Type B pancreatic cell (in vitro differentiated cells): ENCODE data around the gene ENC1. TPM values are rescaled to one million over a fixed set of nuclear protein-coding genes. Genes with fewer than 3 reads are reported as not detected.

Source experiments
- DNase-seq: peaks from one replicate; pipeline ENCODE4 v3.0.0; 2021; ENCODE audit warnings: mixed read lengths; ENCODE audit not compliant: unreplicated experiment; ENCODE audit errors: extremely low spot score
- H3K27ac Mint-ChIP-seq: 2 replicates; pipeline ENCODE4 v1.8.0; 2021; ENCODE audit warnings: mild to moderate bottlenecking, mixed read lengths
- H3K27me3 Mint-ChIP-seq: 2 replicates; pipeline ENCODE4 v1.8.0; 2021; ENCODE audit warnings: mixed read lengths
- H3K36me3 Mint-ChIP-seq: 2 replicates; pipeline ENCODE4 v1.8.0; 2021; ENCODE audit warnings: mixed read lengths
- H3K4me1 Mint-ChIP-seq: one replicate; pipeline ENCODE4 v1.8.0; 2021; ENCODE audit warnings: mixed read lengths; ENCODE audit not compliant: unreplicated experiment
- H3K4me3 Mint-ChIP-seq: 2 replicates; pipeline ENCODE4 v1.8.0; 2021; ENCODE audit warnings: mild to moderate bottlenecking, mixed read lengths
- H3K9me3 Mint-ChIP-seq: 2 replicates; pipeline ENCODE4 v1.8.0; 2021; ENCODE audit warnings: mixed read lengths
- total RNA-seq: library from RNA; stranded (reverse); gene quantifications from 2 replicates; pipeline ENCODE4 v1.2.1, GENCODE V29; 2021; ENCODE audit warnings: low replicate concordance
- TF ChIP-seq, protein P1 (sequence below): fragments of 200-600 bp; sonication (generic); conservative IDR thresholded peaks from 2 replicates; pipeline ENCODE4 v1.5.0; 2021; ENCODE audit warnings: antibody characterized with exemption, mild to moderate bottlenecking

The ENC1 gene
- total RNA-seq, 1 donor from 2014 or later, result 83.2 TPM

GRCh38 chr5:74638970-74639806 is 1.3 kb downstream of the ENC1 start:
- Mint-ChIP-seq H3K27me3 (peaks cover 3% of the 10 kb centered on the region), H3K36me3 (peaks cover 29% of the 10 kb centered on the region), H3K9me3 (no peaks in the 10 kb centered on the region), H3K4me3 (peak overlapping the region; percentile 95), H3K27ac (peak overlapping the region; percentile 93), H3K4me1 (peaks cover 55% of the 10 kb centered on the region)
- TF ChIP-seq, protein P1, sequence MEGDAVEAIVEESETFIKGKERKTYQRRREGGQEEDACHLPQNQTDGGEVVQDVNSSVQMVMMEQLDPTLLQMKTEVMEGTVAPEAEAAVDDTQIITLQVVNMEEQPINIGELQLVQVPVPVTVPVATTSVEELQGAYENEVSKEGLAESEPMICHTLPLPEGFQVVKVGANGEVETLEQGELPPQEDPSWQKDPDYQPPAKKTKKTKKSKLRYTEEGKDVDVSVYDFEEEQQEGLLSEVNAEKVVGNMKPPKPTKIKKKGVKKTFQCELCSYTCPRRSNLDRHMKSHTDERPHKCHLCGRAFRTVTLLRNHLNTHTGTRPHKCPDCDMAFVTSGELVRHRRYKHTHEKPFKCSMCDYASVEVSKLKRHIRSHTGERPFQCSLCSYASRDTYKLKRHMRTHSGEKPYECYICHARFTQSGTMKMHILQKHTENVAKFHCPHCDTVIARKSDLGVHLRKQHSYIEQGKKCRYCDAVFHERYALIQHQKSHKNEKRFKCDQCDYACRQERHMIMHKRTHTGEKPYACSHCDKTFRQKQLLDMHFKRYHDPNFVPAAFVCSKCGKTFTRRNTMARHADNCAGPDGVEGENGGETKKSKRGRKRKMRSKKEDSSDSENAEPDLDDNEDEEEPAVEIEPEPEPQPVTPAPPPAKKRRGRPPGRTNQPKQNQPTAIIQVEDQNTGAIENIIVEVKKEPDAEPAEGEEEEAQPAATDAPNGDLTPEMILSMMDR, result no peak
- no peak for DNase-seq

DNA sequence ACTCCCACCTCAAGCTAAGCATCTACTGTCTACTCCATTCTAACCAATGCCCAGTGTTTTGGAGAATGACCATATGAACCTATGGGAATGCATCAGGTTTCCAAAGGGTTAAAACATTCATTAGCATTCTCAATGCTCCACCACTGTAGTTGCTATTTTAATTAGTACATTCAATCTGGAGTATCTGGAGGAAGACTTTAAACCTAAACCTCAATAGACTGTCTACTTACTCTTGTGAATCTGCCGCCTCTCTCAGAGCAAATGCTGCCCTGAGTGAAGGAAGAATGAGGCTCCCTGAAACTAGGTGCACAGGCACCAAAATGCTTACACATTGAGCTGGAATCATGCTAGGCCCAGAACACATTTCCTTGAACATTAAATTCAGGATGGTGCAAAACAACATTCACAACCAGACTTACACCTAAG is 2.0 kb downstream of the ENC1 start:
- no peak for DNase-seq
- H3K36me3 Mint-ChIP-seq, result peaks cover 32% of the 10 kb centered on the region
- H3K27me3 Mint-ChIP-seq, result peaks cover 3% of the 10 kb centered on the region
- H3K27ac Mint-ChIP-seq, result peak overlapping the region; percentile 93
- TF ChIP-seq, protein P1, result no peak
- peak overlapping the region; percentile 95 for H3K4me3 Mint-ChIP-seq
- H3K9me3 Mint-ChIP-seq, result no peaks in the 10 kb centered on the region
- H3K4me1 Mint-ChIP-seq, result peaks cover 58% of the 10 kb centered on the region

DNA sequence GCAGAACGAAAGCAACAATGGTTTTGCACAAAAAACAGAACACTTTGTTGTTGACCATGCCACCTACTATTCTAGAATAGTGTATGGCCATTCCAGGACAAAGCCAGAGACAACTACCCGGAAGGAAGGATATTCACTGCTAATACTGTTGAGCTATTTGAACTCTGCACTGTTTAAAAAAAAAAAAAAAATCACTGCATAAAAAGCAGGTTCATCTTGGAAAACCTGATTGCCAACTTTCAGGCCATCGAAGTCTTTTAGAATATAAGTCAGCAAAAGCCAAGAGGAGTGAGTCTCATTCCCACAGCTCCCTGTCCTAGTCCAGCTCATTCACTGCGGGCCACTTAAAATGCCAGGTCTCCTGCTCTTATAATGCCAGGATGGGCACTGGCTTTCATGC is 4.0 kb downstream of the ENC1 start:
- H3K27ac Mint-ChIP-seq, result peak overlapping the region; percentile 88
- peaks cover 46% of the 10 kb centered on the region for H3K36me3 Mint-ChIP-seq
- H3K27me3 Mint-ChIP-seq, result no peaks in the 10 kb centered on the region
- H3K4me3 Mint-ChIP-seq, result peak overlapping the region; percentile 95
- peaks cover 55% of the 10 kb centered on the region for H3K4me1 Mint-ChIP-seq
- TF ChIP-seq, protein P1, result no peak
- peaks cover 4% of the 10 kb centered on the region for H3K9me3 Mint-ChIP-seq
- no peak for DNase-seq

DNA sequence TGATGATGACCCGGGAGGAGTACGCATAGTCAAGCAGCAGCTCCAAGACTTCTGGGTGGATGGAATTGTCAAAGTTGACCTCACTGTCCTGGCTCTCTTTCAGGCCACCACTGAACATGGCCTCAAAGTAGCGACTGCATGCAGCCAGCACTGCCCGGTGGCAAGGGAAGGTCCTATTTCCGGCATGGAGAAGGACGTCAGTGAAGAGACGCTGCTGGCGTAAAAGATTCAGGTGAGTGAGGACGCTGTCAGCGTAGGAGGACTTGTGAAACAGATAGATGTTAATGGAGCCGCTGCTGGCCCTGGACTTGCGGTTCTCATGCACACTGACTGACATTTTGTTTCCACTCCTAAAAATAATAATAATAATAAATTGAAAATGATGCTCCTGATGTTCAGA is 4.4 kb downstream of the ENC1 start:
- TF ChIP-seq, protein P1, result no peak
- Mint-ChIP-seq H3K27ac (peak overlapping the region; percentile 88), H3K27me3 (no peaks in the 10 kb centered on the region), H3K36me3 (peaks cover 46% of the 10 kb centered on the region), H3K4me1 (peaks cover 58% of the 10 kb centered on the region), H3K4me3 (peak overlapping the region; percentile 95), H3K9me3 (peaks cover 4% of the 10 kb centered on the region)
- no peak for DNase-seq

DNA sequence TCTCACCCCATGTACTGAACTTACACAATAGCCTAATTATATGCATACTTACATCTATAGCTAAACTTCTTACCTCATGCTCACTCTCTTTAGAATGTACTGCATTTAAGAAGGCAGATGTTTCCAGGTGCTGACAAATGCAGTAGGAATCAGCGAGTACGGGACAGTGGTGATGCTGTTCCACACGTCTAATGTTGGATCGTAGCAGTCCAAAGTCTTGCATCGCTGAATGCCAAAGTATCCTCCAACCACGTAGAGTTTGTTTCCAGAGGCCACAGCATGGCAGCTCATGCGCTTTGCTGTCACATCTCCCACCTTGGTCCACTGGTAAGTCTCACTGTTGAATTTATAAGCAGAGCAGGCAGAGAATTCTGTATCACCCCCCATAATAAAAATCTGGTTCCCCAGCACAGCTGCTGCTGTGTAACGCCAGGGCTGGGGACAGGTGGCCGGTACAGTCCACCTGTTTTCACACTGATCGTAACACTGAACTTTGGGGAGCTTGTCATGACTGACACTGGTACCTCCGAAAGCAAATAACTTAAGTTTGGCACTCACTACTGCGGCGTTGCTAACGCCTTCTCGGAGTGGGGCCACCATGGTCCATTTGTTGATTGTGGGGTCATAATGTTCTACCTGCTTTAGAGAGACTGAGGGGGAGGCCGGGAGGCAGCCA is 5.8 kb downstream of the ENC1 start:
- TF ChIP-seq, protein P1, result no peak
- peak overlapping the region; percentile 33 for H3K27ac Mint-ChIP-seq
- peaks cover 52% of the 10 kb centered on the region for H3K36me3 Mint-ChIP-seq
- H3K27me3 Mint-ChIP-seq, result no peaks in the 10 kb centered on the region
- H3K9me3 Mint-ChIP-seq, result peaks cover 4% of the 10 kb centered on the region
- H3K4me3 Mint-ChIP-seq, result peak overlapping the region; percentile 51
- DNase-seq, result no peak
- peaks cover 69% of the 10 kb centered on the region for H3K4me1 Mint-ChIP-seq
